HG03521 (cell line): ENCODE measurements around the gene PIK3R4.

ENCODE experiments used
- ATAC-seq: cut with Tn5 transposase; IDR thresholded peaks from one replicate; pipeline ENCODE4 v1.9.1; 2021; ENCODE audit warnings: mild to moderate bottlenecking, moderate library complexity; ENCODE audit not compliant: unreplicated experiment

PIK3R4 gene

GRCh38 chr3:130644628-130645253 is 101.9 kb downstream of the PIK3R4 start:
- ATAC-seq = no peak

- no peak for ATAC-seq
Observed at GRCh38 chr3:130640027-130640426, 106.6 kb downstream of the PIK3R4 start.

DNA sequence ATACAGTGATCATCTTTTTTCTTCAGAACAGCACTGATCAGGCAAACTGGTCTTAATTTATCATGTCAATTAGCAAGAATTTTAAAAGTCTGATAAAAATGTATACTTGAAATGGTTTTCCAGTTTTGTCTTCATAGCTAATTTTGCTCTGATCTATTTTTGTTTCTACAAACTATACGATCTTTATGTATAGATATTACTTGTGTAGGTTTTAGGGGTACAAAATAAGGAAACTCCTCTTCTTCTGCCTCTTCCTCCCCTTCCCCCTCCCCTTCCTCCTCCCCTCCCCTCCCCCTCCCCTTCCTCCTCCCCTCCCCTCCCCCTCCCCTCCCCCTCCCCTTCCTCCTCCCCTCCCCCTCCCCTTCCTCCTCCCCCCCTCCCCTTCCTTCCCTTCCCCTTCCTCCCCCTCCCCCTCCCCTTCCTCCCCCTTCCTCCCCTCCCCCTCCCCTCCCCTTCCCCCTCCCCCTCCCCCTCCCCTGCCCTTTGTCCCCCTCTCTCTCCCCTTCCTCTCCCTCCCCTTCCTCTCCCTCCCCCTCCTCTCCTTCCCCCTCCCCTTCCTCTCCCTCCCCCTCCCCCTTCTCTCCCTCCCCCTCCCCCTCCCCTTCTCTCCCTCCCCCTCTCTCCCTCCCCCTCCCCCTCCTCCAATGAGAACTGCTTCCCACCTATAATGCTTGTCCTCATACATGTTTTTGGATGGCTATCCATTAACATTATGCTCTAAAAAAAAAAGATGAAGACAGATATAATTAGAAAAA is 110.0 kb downstream of the PIK3R4 start:
- no peak for ATAC-seq

DNA sequence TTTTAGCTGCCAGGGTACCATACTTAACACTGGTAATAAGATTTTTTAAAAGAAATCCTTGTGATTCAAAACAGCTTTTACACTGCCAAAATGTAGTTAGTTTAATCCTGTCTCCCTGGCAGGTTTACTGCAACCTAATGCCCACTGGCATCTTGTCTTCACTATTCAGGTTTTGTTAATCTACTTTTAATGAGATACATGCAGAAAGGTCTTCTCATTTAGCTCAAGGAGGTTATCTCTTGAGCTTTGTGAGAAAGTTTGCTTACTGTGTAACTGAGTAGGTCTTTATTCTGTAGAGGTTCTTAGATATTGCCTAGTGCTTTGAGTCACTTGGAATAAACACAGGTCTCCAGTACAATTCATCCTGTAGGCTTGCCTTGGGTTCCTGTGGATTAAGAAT is 110.7 kb downstream of the PIK3R4 start:
- ATAC-seq = no peak

GRCh38 chr3:130635285-130635684 is 111.3 kb downstream of the PIK3R4 start:
- no peak for ATAC-seq
